ENCODE measurements around the gene ZNF813.

Gene ZNF813

GRCh38 chr19:53507523-53508442 is 40.2 kb downstream of the ZNF813 start:
- Histone ChIP-seq H3K79me2 (ENCODE audit: insufficient read depth, low read length) (no peaks in the 10 kb centered on the region), H3K9ac (ENCODE audit: low read length) (no peak overlapping the region), H3K9me2 (ENCODE audit: low read depth, low read length) (no peaks in the 10 kb centered on the region), H3K4me3 (ENCODE audit: low read depth, low read length, poor library complexity, severe bottlenecking) (no peak overlapping the region), H3K9me3 (ENCODE audit: low read length) (no peaks in the 10 kb centered on the region), H2AFZ (ENCODE audit: low read length) (no peak overlapping the region), H3K27me3 (ENCODE audit: insufficient read depth, low read length) (no peaks in the 10 kb centered on the region), H3K27ac (ENCODE audit: low read depth, low read length, poor library complexity, severe bottlenecking) (no peak overlapping the region), H3K36me3 (ENCODE audit: insufficient read depth, low read length) (no peaks in the 10 kb centered on the region), H4K20me1 (ENCODE audit: insufficient read depth, low read length) (no peaks in the 10 kb centered on the region), H3K4me1 (ENCODE audit: insufficient read depth, low read length, severe bottlenecking) (no peaks in the 10 kb centered on the region), H3F3A (ENCODE audit: insufficient read depth, low read length) (no peaks in the 10 kb centered on the region), H3K4me2 (ENCODE audit: low read length) (no peak overlapping the region)
- TF ChIP-seq, protein P1, sequence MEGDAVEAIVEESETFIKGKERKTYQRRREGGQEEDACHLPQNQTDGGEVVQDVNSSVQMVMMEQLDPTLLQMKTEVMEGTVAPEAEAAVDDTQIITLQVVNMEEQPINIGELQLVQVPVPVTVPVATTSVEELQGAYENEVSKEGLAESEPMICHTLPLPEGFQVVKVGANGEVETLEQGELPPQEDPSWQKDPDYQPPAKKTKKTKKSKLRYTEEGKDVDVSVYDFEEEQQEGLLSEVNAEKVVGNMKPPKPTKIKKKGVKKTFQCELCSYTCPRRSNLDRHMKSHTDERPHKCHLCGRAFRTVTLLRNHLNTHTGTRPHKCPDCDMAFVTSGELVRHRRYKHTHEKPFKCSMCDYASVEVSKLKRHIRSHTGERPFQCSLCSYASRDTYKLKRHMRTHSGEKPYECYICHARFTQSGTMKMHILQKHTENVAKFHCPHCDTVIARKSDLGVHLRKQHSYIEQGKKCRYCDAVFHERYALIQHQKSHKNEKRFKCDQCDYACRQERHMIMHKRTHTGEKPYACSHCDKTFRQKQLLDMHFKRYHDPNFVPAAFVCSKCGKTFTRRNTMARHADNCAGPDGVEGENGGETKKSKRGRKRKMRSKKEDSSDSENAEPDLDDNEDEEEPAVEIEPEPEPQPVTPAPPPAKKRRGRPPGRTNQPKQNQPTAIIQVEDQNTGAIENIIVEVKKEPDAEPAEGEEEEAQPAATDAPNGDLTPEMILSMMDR (IDR thresholded peaks at IDR 0.05; ENCODE audit: low read length): no peak
- TF ChIP-seq EZH2 (IDR thresholded peaks at IDR 0.05; ENCODE audit: borderline replicate concordance, low read length): no peak

DNA sequence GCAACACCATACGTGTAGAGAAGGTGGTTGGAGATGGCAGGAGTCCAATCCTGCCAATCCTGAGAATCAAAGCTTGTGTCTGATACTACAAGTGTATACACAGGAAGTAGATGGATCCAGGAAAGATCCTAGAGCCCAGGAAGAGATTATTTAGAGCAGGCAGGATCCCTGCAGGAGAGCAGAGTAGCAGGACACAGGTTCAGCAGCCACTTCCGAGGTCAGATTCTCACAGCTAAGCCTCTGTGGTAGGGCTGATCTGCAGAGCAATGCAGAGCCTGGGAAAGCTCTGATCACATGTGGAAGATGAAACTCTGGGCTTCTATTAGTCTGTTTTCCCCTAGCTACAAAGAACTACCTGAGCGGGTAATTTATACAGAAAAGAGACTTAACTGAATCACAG is 41.9 kb downstream of the ZNF813 start:
- Histone ChIP-seq H3K27me3 (ENCODE audit: insufficient read depth, low read length) (no peaks in the 10 kb centered on the region), H3K4me1 (ENCODE audit: insufficient read depth, low read length, severe bottlenecking) (no peaks in the 10 kb centered on the region), H3F3A (ENCODE audit: insufficient read depth, low read length) (no peaks in the 10 kb centered on the region), H3K4me3 (ENCODE audit: low read depth, low read length, poor library complexity, severe bottlenecking) (no peak overlapping the region), H3K9ac (ENCODE audit: low read length) (no peak overlapping the region), H3K9me3 (ENCODE audit: low read length) (no peaks in the 10 kb centered on the region), H3K27ac (ENCODE audit: low read depth, low read length, poor library complexity, severe bottlenecking) (no peak overlapping the region), H4K20me1 (ENCODE audit: insufficient read depth, low read length) (no peaks in the 10 kb centered on the region), H3K9me2 (ENCODE audit: low read depth, low read length) (no peaks in the 10 kb centered on the region), H3K4me2 (ENCODE audit: low read length) (no peak overlapping the region), H3K36me3 (ENCODE audit: insufficient read depth, low read length) (no peaks in the 10 kb centered on the region), H2AFZ (ENCODE audit: low read length) (no peak overlapping the region), H3K79me2 (ENCODE audit: insufficient read depth, low read length) (no peaks in the 10 kb centered on the region)
- no peak for TF ChIP-seq EZH2 (IDR thresholded peaks at IDR 0.05; ENCODE audit: borderline replicate concordance, low read length)

DNA sequence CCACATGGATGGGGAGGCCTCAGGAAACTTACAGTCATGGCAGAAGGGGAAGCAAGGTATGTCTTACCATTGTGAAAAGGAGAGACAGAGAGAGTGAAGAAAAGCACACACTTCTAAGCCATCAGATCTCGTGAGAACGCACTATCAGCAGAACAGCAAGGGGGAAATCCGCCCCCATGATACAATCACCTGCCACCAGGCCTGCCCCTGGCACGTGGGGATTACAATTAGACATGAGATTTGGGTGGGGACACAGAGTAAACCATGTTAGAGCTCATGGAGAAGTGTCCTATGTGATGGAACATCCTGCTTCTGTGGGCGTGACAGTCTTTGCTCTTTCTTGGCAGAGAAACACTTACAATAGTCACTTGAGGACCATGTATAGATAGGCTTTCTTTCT is 42.3 kb downstream of the ZNF813 start:
- H3K4me2 ChIP-seq (ENCODE audit: low read length): no peak overlapping the region
- no peaks in the 10 kb centered on the region for H3K27me3 ChIP-seq (ENCODE audit: insufficient read depth, low read length)
- H2AFZ ChIP-seq (ENCODE audit: low read length): no peak overlapping the region
- H3K9me2 ChIP-seq (ENCODE audit: low read depth, low read length): no peaks in the 10 kb centered on the region
- no peak overlapping the region for H3K27ac ChIP-seq (ENCODE audit: low read depth, low read length, poor library complexity, severe bottlenecking)
- no peaks in the 10 kb centered on the region for H3K9me3 ChIP-seq (ENCODE audit: low read length)
- no peaks in the 10 kb centered on the region for H3K4me1 ChIP-seq (ENCODE audit: insufficient read depth, low read length, severe bottlenecking)
- TF ChIP-seq, protein P1 (IDR thresholded peaks at IDR 0.05; ENCODE audit: low read length): no peak
- TF ChIP-seq EZH2 (IDR thresholded peaks at IDR 0.05; ENCODE audit: borderline replicate concordance, low read length): no peak
- no peaks in the 10 kb centered on the region for H3K79me2 ChIP-seq (ENCODE audit: insufficient read depth, low read length)
- H3K4me3 ChIP-seq (ENCODE audit: low read depth, low read length, poor library complexity, severe bottlenecking): no peak overlapping the region
- H3F3A ChIP-seq (ENCODE audit: insufficient read depth, low read length): no peaks in the 10 kb centered on the region
- H3K9ac ChIP-seq (ENCODE audit: low read length): no peak overlapping the region
- no peaks in the 10 kb centered on the region for H3K36me3 ChIP-seq (ENCODE audit: insufficient read depth, low read length)
- no peaks in the 10 kb centered on the region for H4K20me1 ChIP-seq (ENCODE audit: insufficient read depth, low read length)
